Keratinocyte (primary cell): ENCODE measurements around the gene PRKAG3.

Experiments used
- CTCF ChIP-seq, 3 experiments: IDR thresholded peaks in 1 of 3; conservative IDR thresholded peaks in 1 of 3; optimal IDR thresholded peaks in 1 of 3; 2 replicates in 2 of 3; 3 replicates in 1 of 3; pipeline versions ENCODE3 to v1.5.1; 2011; ENCODE audit warnings: low read length in 3 of 3, mild to moderate bottlenecking in 3 of 3, moderate library complexity in 2 of 3, control low read depth in 1 of 3, inconsistent platforms in 1 of 3; ENCODE audit not compliant: insufficient read depth in 2 of 3; ENCODE audit errors: extremely low read depth in 1 of 3
- EZH2 ChIP-seq: IDR thresholded peaks from one replicate; pipeline ENCODE4 v1.6.1; 2012; ENCODE audit warnings: inconsistent platforms, mild to moderate bottlenecking, low read length, moderate library complexity

- no peak for TF ChIP-seq CTCF (optimal IDR thresholded peaks at IDR 0.05 in 1 of 3, IDR thresholded peaks at IDR 0.05 in 1 of 3, conservative IDR thresholded peaks at IDR 0.05 in 1 of 3; ENCODE audit: extremely low read depth in 1 of 3, insufficient read depth in 2 of 3, low read length in 3 of 3)
- TF ChIP-seq EZH2 = no peak
Measured at GRCh38 chr2:218839888-218840287, 8.3 kb upstream of the PRKAG3 start.
